Activated CD8-positive, alpha-beta memory T cell treated with anti-CD3 and anti-CD28 coated beads, Interleukin-2, amount 10 ng/mL, durations not matched to agents 7 days and 5 days (primary cell): ENCODE measurements around the gene TLCD3B. TPM values are rescaled to one million over a fixed set of nuclear protein-coding genes. Genes with fewer than 3 reads are reported as not detected.
A peak's percentile ranks its signal among the peaks of the same experiment; 100 is the strongest.
"Not testable (repeated sequence)": the region's sequence is repeated elsewhere in the genome, so short reads cannot be mapped to it uniquely, and the experiment has no call there.

Experiments
- ATAC-seq: fragments of 150-1000 bp; cut with Tn5 transposase; one replicate; pipeline ENCODE4 v1.10.0; 2021; ENCODE audit warnings: moderate library complexity
- CTCF ChIA-PET: fragments of 350-600 bp; sonication (Branson Sonifier 250); formaldehyde crosslinking; loops from one replicate; lab custom pipeline; 2021; ENCODE audit warnings: antibody characterized with exemption; lab: Charles Lee
- DNase-seq: peaks from one replicate; pipeline ENCODE4 v3.0.0-alpha.2; 2020
- H3K27ac Mint-ChIP-seq: one replicate; pipeline ENCODE4 v1.8.0; 2021; ENCODE audit warnings: mild to moderate bottlenecking, mixed read lengths
- H3K27me3 Mint-ChIP-seq: one replicate; pipeline ENCODE4 v1.8.0; 2021; ENCODE audit warnings: mixed read lengths
- H3K36me3 Mint-ChIP-seq: one replicate; pipeline ENCODE4 v1.8.0; 2021; ENCODE audit warnings: mild to moderate bottlenecking, mixed read lengths
- H3K4me1 Mint-ChIP-seq: one replicate; pipeline ENCODE4 v1.8.0; 2021; ENCODE audit warnings: mixed read lengths
- H3K4me3 Mint-ChIP-seq: one replicate; pipeline ENCODE4 v1.8.0; 2021; ENCODE audit warnings: mild to moderate bottlenecking, moderate library complexity, mixed read lengths
- H3K9me3 Mint-ChIP-seq: one replicate; pipeline ENCODE4 v1.8.0; 2022; ENCODE audit warnings: low read depth, mixed read lengths
- total RNA-seq, 2 experiments: library from RNA; stranded (reverse); gene quantifications; one replicate each; pipeline ENCODE4 v1.2.3, GENCODE V29; 2021

The TLCD3B gene
- total RNA-seq, 2 experiments from 2014 or later = 1.6 to 6.5 TPM

DNA sequence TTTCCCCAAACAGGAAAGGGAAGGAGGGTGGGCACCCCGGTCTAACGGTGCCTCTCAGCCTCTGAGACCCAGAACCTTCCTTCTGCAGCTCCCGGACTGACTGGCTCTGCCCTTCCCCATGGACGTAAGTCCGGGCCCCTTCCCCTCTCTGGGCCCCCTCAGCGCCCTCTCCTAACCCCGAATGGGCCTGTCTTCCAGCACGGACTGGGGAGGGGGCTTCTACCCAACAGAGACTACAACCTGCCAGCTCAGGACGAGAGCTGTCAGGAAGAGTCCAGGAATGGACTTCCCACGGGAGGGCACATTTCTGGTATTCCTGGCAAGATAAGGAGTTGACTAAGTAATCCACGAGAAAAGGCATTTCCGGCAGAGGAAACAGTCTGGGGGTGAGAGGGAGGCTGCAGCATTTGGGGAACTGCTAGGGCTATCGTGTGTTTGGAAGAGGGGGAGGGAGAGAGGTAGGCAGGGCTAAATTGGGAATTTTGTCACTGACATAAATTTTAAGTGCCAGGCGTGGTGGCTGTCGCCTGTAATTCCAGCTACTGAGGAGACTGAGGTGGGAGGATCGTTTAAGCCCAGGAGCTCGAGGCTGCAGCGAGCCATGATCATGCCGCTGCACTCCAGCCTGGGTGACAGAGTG lies 22.4 kb upstream of the TLCD3B start:
- Mint-ChIP-seq H3K27me3 (no peaks in the 10 kb centered on the region), H3K4me3 (peak overlapping the region; percentile 80), H3K9me3 (no peaks in the 10 kb centered on the region), H3K4me1 (peaks cover 29% of the 10 kb centered on the region), H3K36me3 (peaks cover 2% of the 10 kb centered on the region), H3K27ac (no peak overlapping the region)
- CTCF ChIA-PET = interaction anchor here (0.8 to 3.2 kb wide), 7 partner anchors 12 to 353 kb away, joined by 3 to 16 read pairs (median 6); partner anchors contain the start of genes ALDOA, PAGR1, TBX6 and TLCD3B
- DNase-seq (no peak), ATAC-seq (peak; percentile 12)

DNA sequence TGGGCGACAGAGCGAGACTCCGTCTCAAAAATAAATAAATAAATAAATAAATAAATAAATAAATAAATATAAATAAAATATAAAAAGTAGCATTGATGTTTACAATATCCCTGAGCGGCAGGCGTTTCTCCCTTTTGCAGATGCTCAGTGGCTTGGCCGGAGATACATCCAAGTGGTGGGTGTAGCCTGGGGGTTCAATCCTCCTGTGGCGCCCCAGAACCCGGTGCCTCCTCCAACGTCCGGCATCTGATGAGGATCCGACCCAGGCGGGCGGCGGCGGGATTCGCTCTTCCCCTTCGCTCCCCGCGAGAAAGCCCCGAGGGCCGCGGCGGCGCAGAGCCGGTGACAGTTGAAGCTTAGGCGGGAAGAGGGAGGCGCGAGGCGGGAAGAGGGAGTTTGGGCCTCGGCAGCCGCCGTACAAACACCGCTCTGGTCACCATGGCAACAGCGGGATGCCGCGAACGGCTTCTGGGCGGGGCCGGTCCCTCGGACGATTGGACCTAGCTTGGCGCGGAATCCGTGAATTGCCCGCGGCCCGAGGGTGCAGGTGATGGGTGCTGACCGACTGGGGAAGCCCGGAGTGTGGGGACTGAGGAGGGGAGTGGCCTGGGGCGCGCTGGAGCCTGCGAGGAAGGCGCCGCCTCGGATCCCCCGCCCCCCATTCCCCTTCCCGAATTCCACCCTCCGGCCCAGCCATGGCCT lies 21.8 kb upstream of the TLCD3B start:
- Mint-ChIP-seq H3K27ac (peak overlapping the region; percentile 78), H3K27me3 (no peaks in the 10 kb centered on the region), H3K36me3 (peaks cover 2% of the 10 kb centered on the region), H3K4me1 (peaks cover 29% of the 10 kb centered on the region), H3K4me3 (peak overlapping the region; percentile 80), H3K9me3 (no peaks in the 10 kb centered on the region)
- DNase-seq = peak; percentile 95
- CTCF ChIA-PET = interaction anchor here (0.8 to 3.2 kb wide), 6 partner anchors 12 to 352 kb away, joined by 3 to 16 read pairs (median 6); partner anchors contain the start of genes ALDOA, TBX6 and TLCD3B
- peak; percentile 81 for ATAC-seq

DNA sequence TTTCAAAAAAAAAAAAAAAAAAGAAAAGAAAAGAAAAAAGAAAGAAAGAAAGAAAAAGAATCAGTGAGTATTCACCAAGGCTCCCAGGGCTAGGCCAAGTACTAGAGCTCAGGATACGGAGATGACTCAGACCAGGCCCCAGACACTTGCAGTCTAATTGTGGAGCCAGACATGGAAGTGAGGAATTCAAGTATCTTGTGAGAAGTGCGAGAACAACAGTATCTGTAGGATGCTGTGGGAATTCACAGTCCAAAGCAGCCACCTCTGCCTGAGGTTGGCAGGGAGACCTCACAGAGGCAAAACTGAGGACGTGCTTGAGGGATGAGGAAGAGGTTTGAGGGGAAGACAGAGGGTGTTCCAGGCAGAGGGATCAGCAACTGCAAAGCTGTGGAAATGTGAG lies 20.4 kb upstream of the TLCD3B start:
- Mint-ChIP-seq H3K4me3 (peak overlapping the region; percentile 71), H3K27ac (peak overlapping the region; percentile 55), H3K4me1 (peaks cover 29% of the 10 kb centered on the region), H3K27me3 (no peaks in the 10 kb centered on the region), H3K9me3 (no peaks in the 10 kb centered on the region), H3K36me3 (peaks cover 2% of the 10 kb centered on the region)
- DNase-seq = no peak
- ATAC-seq = no peak
- CTCF ChIA-PET = interaction anchor here (3.2 kb wide), 1 partner anchor 19 kb away, joined by 16 read pairs; the partner anchor contains the start of gene TLCD3B

DNA sequence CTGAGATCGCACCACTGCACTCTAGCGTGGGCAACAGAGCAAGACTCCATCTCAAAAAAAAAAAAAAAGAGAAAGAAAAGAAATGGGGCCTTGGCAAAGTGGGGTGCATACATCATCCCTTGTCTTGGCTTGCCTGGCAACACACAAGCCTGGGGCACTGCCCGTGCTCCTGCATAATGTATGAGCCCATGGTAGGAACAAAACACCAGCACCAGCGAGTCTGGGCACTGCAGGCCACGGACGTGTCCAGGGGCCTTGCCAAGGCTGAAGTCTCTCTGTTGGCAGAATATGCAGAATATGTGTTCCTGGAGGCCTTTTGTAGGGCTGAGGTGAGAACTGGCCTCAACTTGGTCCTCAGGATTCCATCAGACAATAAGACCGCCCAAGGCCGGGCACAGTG lies 18.8 kb upstream of the TLCD3B start:
- CTCF ChIA-PET = interaction anchor here (2.0 to 2.5 kb wide), 2 partner anchors 17 to 42 kb away, joined by 5 to 11 read pairs; partner anchors contain the start of gene TBX6

DNA sequence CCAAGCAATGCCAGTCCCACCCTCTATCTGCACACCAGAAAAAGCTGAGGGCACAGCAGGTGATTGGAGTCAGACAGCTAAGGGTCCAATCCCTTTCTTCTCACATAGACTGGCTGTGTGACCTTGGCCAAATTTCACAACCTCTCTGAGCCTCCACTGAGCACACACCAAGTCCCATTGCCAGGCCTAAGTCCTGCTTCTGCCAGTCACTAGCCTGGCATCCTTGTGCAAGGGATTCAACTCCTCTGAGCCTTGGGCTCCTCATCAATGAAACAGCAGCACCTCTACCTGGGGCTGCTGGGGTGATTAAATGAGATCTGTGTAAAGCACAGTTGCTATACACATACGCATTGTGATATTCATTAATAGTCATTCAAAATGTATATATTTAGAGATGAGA lies 15.5 kb upstream of the TLCD3B start:
- no peak overlapping the region for H3K4me3 Mint-ChIP-seq
- H3K27ac Mint-ChIP-seq = no peak overlapping the region
- no peak for DNase-seq
- no peak for ATAC-seq
- H3K9me3 Mint-ChIP-seq = peaks cover 3% of the 10 kb centered on the region
- CTCF ChIA-PET = interaction anchor here (1.3 to 1.9 kb wide), 2 partner anchors 14 to 355 kb away, joined by 3 to 5 read pairs; no protein-coding TSS in a partner anchor
- H3K4me1 Mint-ChIP-seq = peaks cover 11% of the 10 kb centered on the region
- peaks cover 8% of the 10 kb centered on the region for H3K27me3 Mint-ChIP-seq
- H3K36me3 Mint-ChIP-seq = peaks cover under 1% of the 10 kb centered on the region

More for the DNA sequence above, 18.8 kb upstream of the TLCD3B start:
- ATAC-seq (no peak), DNase-seq (no peak)
- Mint-ChIP-seq H3K27me3 (no peaks in the 10 kb centered on the region), H3K27ac (no peak overlapping the region), H3K4me3 (no peak overlapping the region), H3K4me1 (peaks cover 27% of the 10 kb centered on the region), H3K9me3 (peaks cover 3% of the 10 kb centered on the region), H3K36me3 (peaks cover 2% of the 10 kb centered on the region)

DNA sequence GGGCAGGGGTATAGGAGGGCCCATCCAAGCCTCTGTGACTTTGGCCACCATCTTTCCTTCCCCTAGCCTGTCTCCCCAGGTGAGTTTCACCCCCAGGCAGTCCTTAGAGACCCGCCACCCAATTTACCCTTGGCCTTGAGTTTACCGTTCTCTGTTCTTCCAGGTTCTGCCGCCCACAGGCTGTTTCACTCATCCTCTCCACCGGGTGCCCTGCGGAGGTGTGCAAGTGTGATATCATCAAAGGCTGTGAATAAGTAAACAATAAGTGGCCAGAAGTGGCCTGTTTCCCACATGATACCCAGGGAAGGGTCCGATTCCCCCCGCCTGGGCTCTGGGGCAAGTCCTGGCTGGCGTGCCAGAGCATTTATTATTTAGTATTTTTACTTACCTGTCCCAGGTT lies 15.1 kb upstream of the TLCD3B start:
- DNase-seq (no peak), ATAC-seq (peak; percentile 14)
- CTCF ChIA-PET = interaction anchor here (1.3 to 1.9 kb wide), 2 partner anchors 14 to 355 kb away, joined by 3 to 5 read pairs; no protein-coding TSS in a partner anchor
- no peaks in the 10 kb centered on the region for H3K36me3 Mint-ChIP-seq
- peaks cover 9% of the 10 kb centered on the region for H3K4me1 Mint-ChIP-seq
- no peak overlapping the region for H3K4me3 Mint-ChIP-seq
- peaks cover 3% of the 10 kb centered on the region for H3K9me3 Mint-ChIP-seq
- H3K27me3 Mint-ChIP-seq = peaks cover 9% of the 10 kb centered on the region
- no peak overlapping the region for H3K27ac Mint-ChIP-seq

DNA sequence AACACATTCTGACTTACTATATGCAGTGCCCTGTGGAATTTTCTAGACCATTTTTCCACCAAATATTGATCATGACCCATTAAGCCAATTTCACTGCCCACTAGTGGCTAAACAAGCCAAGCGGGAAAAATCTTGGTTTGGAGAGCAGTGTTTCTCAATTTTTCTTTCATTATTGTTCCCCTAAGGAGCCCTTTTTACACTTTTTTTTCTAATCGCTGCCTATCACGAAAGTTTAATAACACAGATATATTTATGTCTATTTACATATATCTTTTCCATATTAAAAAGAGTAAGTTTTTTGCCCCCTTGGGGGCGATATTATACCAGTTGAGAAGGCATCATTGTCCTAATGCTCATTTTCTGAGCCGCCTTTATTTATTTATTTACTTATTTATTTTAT lies 10.8 kb upstream of the TLCD3B start:
- H3K9me3 Mint-ChIP-seq = peaks cover 3% of the 10 kb centered on the region
- H3K27ac Mint-ChIP-seq = no peak overlapping the region
- DNase-seq (no peak), ATAC-seq (no peak)
- H3K4me1 Mint-ChIP-seq = peaks cover 5% of the 10 kb centered on the region
- CTCF ChIA-PET = interaction anchor here (1.1 to 6.0 kb wide), 3 partner anchors 10 to 101 kb away, joined by 4 to 37 read pairs (median 4); partner anchors contain the start of genes ALDOA and TLCD3B
- no peak overlapping the region for H3K4me3 Mint-ChIP-seq
- no peaks in the 10 kb centered on the region for H3K36me3 Mint-ChIP-seq
- peaks cover 19% of the 10 kb centered on the region for H3K27me3 Mint-ChIP-seq

DNA sequence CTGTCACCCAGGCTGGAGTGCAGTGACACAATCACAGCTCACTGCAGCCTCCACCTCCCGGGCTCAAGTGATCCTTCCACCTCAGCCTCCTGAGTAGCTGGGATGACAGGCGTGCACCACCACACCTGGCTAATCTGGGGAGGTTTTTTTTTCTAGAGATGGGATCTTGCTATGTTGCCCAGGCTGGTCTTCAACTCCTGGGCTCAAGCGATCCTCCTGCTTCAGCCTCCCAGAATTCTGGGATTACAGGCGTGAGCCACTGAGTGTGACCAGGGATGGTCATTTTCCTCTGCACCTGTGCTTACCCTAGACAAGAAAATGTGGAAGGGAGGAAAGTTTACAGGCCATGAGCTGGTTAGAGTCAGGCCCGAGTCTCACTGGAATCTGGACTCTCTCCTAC lies 9.6 kb upstream of the TLCD3B start:
- H3K27ac Mint-ChIP-seq, DNase-seq, H3K4me1 Mint-ChIP-seq, H3K4me3 Mint-ChIP-seq, H3K36me3 Mint-ChIP-seq, ATAC-seq, H3K9me3 Mint-ChIP-seq: not testable (repeated sequence)
- CTCF ChIA-PET = interaction anchor here (1.1 to 6.0 kb wide), 3 partner anchors 9 to 102 kb away, joined by 4 to 37 read pairs (median 4); partner anchors contain the start of gene TLCD3B
- peaks cover 23% of the 10 kb centered on the region for H3K27me3 Mint-ChIP-seq

DNA sequence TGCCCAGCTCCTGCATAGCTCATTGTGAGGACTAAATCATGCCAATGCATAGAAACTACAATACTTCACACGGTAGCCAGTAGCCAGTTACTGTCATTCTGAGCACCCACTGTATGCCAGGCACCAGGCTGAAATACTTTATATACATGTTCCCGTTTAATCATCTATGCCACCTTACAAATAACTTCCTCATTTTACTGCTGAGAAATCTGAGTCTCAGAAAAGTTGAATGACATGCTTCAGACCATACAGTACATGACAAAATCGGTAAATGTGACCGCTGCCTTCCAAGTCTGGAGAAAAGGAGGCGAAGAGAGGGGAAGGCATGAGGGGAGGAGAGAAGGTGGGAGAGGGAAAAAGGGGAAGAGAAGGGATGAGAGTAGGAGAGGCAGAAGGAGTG lies 9.2 kb upstream of the TLCD3B start:
- H3K4me3 Mint-ChIP-seq = no peak overlapping the region
- H3K36me3 Mint-ChIP-seq = no peaks in the 10 kb centered on the region
- ATAC-seq = no peak

DNA sequence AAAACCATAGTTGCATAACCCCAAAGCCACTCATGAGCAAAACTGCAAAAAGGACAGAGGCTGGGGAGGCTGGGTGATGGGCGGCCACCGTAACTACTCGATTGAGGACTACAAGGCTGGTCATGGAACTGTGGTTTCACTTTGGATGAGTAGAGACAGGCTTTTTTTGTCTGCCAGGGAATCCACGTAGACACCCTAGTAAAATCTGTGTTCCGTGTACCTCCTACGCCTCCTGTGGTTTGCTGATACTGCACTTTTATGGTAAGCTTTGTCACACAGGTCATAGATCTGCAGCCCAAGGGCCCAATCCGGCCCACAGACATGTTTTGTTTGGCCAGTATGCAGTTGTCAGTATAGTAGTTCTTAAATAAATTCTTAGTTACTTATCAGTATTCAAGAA lies 2.2 kb upstream of the TLCD3B start:
- no peak for ATAC-seq

More for the DNA sequence above, 9.2 kb upstream of the TLCD3B start:
- no peak for DNase-seq
- Mint-ChIP-seq H3K27me3 (peaks cover 28% of the 10 kb centered on the region), H3K9me3 (peaks cover 2% of the 10 kb centered on the region), H3K27ac (no peak overlapping the region), H3K4me1 (peaks cover 6% of the 10 kb centered on the region)
- CTCF ChIA-PET = interaction anchor here (1.4 to 6.0 kb wide), 2 partner anchors 8 to 13 kb away, joined by 4 to 37 read pairs; partner anchors contain the start of gene TLCD3B

DNA sequence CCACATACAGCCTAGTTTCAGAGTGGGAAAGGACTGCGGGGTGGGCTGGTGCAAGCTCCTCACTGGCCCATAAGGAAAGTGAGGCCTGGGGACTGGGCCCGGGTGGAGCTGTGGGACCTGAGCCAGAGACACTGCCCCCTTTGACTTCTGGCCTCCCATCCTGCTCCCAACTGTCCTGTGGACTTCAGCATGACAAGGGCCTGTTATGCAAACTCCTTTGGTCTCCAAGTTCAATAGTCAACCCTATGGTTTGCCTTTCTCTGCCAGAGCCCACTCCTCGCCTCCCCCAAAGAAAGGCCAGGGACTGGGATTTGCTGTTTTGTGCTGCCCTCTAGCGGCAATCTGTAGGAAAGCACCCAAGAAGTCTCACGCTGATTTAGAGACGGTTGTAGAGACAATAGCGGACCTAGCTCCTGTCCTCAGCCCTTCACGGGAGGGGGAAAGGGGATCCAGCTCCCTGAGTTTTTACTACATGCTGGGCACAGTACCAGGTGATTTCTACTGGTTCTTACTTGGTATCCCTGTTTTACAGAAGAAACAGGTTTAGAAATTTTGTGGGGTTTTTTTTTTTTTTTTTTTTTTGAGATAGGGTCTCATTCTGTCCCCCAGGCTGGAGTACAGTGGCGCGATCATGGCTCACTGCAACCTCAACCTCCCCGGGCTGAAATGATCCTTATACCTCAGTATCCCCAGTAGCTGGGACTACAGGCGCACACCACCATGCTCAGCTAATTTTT lies 1.2 kb upstream of the TLCD3B start:
- CTCF ChIA-PET = interaction anchor here (0.6 to 4.1 kb wide), 53 partner anchors 9 to 1048 kb away, joined by 3 to 40 read pairs (median 5); partner anchors contain the start of genes ALDOA, ASPHD1, C16orf92 and CDIPT
- DNase-seq (peak; percentile 80), ATAC-seq (peak; percentile 70)
- peaks cover 64% of the 10 kb centered on the region for H3K27me3 Mint-ChIP-seq
- no peak overlapping the region for H3K4me3 Mint-ChIP-seq
- no peak overlapping the region for H3K27ac Mint-ChIP-seq
- H3K9me3 Mint-ChIP-seq = no peaks in the 10 kb centered on the region
- no peaks in the 10 kb centered on the region for H3K36me3 Mint-ChIP-seq
- peaks cover 21% of the 10 kb centered on the region for H3K4me1 Mint-ChIP-seq

More for the DNA sequence above, 2.2 kb upstream of the TLCD3B start:
- Mint-ChIP-seq H3K27me3 (peaks cover 57% of the 10 kb centered on the region), H3K27ac (no peak overlapping the region), H3K9me3 (no peaks in the 10 kb centered on the region), H3K36me3 (no peaks in the 10 kb centered on the region), H3K4me1 (peaks cover 21% of the 10 kb centered on the region), H3K4me3 (no peak overlapping the region)
- no peak for DNase-seq
- CTCF ChIA-PET = interaction anchor here (1.1 to 4.1 kb wide), 13 partner anchors 9 to 332 kb away, joined by 3 to 40 read pairs (median 11); partner anchors contain the start of genes HIRIP3, INO80E and TBX6

DNA sequence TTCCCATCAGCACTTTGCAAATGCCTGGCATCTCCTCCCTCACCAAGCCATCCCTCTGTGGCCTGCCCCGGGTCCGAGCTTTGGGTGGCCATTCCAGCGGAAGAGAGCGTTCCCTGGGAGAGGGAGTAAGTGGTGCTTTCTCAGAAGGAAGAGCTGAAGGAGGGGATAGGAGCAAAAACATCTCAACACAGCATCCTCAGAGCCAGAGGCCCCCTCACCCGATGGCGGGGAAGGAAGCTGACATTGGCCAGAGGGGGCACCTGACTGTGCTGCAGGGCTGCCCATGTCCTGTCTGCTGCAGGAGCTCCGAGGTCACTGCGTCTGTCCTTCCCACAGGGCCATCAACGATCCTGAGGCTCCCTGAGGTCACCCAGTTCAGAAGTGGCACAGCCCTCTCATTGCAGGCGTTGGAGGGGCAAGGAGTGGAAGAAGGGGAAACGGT lies 427 bp upstream of the TLCD3B start:
- no peak for ATAC-seq
- peaks cover 21% of the 10 kb centered on the region for H3K4me1 Mint-ChIP-seq
- H3K4me3 Mint-ChIP-seq = no peak overlapping the region
- CTCF ChIA-PET = interaction anchor here (0.6 to 4.1 kb wide), 35 partner anchors 8 to 915 kb away, joined by 3 to 40 read pairs (median 6); partner anchors contain the start of genes ALDOA, ASPHD1, C16orf92 and CDIPT
- DNase-seq = no peak
- peaks cover 70% of the 10 kb centered on the region for H3K27me3 Mint-ChIP-seq
- no peak overlapping the region for H3K27ac Mint-ChIP-seq
- H3K9me3 Mint-ChIP-seq = no peaks in the 10 kb centered on the region
- H3K36me3 Mint-ChIP-seq = no peaks in the 10 kb centered on the region
